ENCODE data around the gene KCTD1. TPM values are rescaled to one million over a fixed set of nuclear protein-coding genes. Genes with fewer than 3 reads are reported as not detected.

The KCTD1 gene
- total and polyA plus RNA-seq, 2 donors (not counting 1 experiment from before 2014, with no cell fraction given), result 4.2 to 8.4 TPM

DNA sequence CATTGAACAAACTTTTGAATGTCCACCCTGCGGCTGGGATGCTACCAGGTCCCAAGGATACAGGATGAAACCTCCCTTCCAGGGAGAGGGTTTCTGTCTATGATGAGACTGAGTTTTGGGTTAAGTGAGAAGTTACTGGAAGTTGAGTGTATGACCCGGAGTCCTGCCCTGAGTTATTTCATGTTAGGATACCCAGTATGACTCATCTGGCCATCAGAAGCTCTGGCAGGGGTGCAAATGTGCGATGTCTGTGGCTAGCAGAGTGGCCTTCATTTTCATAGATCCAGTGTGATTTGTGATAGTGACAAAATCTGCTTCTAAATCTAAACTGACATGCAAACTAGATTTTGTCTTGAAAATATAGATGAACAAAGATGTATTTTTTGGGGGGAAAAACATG, 55.3 kb downstream of the KCTD1 start:
- Histone ChIP-seq H3K27me3 (ENCODE audit: control insufficient read depth, insufficient read depth, low read length) (no peaks in the 10 kb centered on the region), H3K9ac (ENCODE audit: insufficient read depth, low read length) (no peak overlapping the region), H3K27ac (ENCODE audit: insufficient read depth, low read length) (no peak overlapping the region), H2AFZ (ENCODE audit: low read length) (no peak overlapping the region), H3K36me3 (ENCODE audit: control insufficient read depth, insufficient read depth, low read length) (no peaks in the 10 kb centered on the region), H3K79me2 (ENCODE audit: control insufficient read depth, insufficient read depth, low read length) (no peaks in the 10 kb centered on the region), H3K4me2 (ENCODE audit: extremely low read depth, insufficient read depth, low read length) (no peak overlapping the region), H3K4me1 (ENCODE audit: control insufficient read depth, extremely low read depth, insufficient read depth, low read length) (no peaks in the 10 kb centered on the region), H4K20me1 (ENCODE audit: control insufficient read depth, extremely low read depth, insufficient read depth, low read length) (no peaks in the 10 kb centered on the region), H3K4me3 (replicated peaks in 1 of 4; ENCODE audit: control extremely low read depth in 1 of 4, insufficient read depth in 1 of 4, low read depth in 3 of 4, low read length in 4 of 4) (no peak overlapping the region), H3K9me3 (ENCODE audit: control insufficient read depth, insufficient read depth, low read depth, low read length) (no peaks in the 10 kb centered on the region)
- DNase-seq (ENCODE audit: low read depth in 2 of 2), result peak in 1 of 2 donors; percentile 37
- TF ChIP-seq, protein P1, sequence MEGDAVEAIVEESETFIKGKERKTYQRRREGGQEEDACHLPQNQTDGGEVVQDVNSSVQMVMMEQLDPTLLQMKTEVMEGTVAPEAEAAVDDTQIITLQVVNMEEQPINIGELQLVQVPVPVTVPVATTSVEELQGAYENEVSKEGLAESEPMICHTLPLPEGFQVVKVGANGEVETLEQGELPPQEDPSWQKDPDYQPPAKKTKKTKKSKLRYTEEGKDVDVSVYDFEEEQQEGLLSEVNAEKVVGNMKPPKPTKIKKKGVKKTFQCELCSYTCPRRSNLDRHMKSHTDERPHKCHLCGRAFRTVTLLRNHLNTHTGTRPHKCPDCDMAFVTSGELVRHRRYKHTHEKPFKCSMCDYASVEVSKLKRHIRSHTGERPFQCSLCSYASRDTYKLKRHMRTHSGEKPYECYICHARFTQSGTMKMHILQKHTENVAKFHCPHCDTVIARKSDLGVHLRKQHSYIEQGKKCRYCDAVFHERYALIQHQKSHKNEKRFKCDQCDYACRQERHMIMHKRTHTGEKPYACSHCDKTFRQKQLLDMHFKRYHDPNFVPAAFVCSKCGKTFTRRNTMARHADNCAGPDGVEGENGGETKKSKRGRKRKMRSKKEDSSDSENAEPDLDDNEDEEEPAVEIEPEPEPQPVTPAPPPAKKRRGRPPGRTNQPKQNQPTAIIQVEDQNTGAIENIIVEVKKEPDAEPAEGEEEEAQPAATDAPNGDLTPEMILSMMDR (conservative IDR thresholded peaks at IDR 0.05 in 1 of 2, IDR thresholded peaks at IDR 0.05 in 1 of 2; ENCODE audit: low read depth in 1 of 2, low read length in 2 of 2), result no peak

DNA sequence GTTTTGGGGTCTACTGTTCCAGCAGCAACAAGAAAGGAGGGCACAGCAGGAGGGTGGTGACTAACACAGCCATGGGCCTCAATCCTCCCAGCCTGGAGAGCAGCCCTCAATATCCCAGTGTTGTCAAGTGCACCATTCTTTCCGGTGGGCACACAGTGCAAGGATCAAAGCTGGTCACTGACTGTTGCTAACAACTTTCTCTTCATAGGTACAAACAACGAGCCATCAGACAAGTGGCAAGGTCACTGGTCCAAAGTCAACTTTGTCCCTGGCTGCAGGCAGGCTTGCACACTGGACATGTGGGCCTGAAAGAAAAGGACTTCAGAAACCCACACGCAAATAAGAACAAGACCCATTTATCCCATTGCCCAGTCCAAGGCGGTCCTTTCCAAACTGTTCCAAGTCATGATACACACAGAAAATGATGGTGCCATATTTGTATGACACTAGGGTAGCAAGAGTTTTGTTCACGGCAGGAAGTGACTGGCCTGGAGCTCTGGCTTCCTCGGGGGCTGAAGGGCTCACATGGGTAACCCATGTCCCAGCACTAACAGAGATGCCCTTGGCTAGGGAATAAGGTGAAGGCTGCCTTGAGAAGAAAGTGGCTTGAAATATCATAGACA, 57.0 kb downstream of the KCTD1 start:
- Histone ChIP-seq H3K4me2 (ENCODE audit: extremely low read depth, insufficient read depth, low read length) (no peak overlapping the region), H3K79me2 (ENCODE audit: control insufficient read depth, insufficient read depth, low read length) (no peaks in the 10 kb centered on the region), H3K9ac (ENCODE audit: insufficient read depth, low read length) (no peak overlapping the region), H3K36me3 (ENCODE audit: control insufficient read depth, insufficient read depth, low read length) (no peaks in the 10 kb centered on the region), H4K20me1 (ENCODE audit: control insufficient read depth, extremely low read depth, insufficient read depth, low read length) (no peaks in the 10 kb centered on the region), H3K4me3 (replicated peaks in 1 of 4; ENCODE audit: control extremely low read depth in 1 of 4, insufficient read depth in 1 of 4, low read depth in 3 of 4, low read length in 4 of 4) (no peak overlapping the region), H3K27ac (ENCODE audit: insufficient read depth, low read length) (no peak overlapping the region), H3K4me1 (ENCODE audit: control insufficient read depth, extremely low read depth, insufficient read depth, low read length) (no peaks in the 10 kb centered on the region), H3K9me3 (ENCODE audit: control insufficient read depth, insufficient read depth, low read depth, low read length) (no peaks in the 10 kb centered on the region), H2AFZ (ENCODE audit: low read length) (no peak overlapping the region), H3K27me3 (ENCODE audit: control insufficient read depth, insufficient read depth, low read length) (no peaks in the 10 kb centered on the region)
- no peak for DNase-seq (ENCODE audit: low read depth in 2 of 2)
- TF ChIP-seq, protein P1 (conservative IDR thresholded peaks at IDR 0.05 in 1 of 2, IDR thresholded peaks at IDR 0.05 in 1 of 2; ENCODE audit: low read depth in 1 of 2, low read length in 2 of 2), result no peak
- TF ChIP-seq EZH2 (IDR thresholded peaks at IDR 0.05; ENCODE audit: low read length, missing control alignments), result no peak

DNA sequence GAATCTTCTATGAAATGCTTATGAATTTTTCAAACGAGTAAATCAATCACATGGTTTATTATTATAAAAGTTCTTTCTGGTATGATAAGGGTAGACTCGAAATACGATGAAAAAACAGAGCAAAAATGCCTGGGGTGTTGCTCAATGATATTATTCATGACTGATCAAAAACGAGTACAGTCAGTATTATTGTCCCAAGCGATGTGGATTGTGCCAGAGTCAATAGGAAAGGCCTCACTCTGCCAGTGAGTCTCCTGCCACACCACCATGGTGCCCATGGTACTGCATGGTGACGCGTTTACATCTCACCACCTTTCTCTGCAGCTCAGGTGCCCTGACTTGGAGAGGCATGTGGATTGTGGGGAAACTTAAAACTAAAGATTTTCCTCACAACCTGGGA, 58.5 kb downstream of the KCTD1 start:
- no peak overlapping the region for H3K4me3 ChIP-seq (replicated peaks in 1 of 4; ENCODE audit: control extremely low read depth in 1 of 4, insufficient read depth in 1 of 4, low read depth in 3 of 4, low read length in 4 of 4)
- H3K79me2 ChIP-seq (ENCODE audit: control insufficient read depth, insufficient read depth, low read length), result no peaks in the 10 kb centered on the region
- no peaks in the 10 kb centered on the region for H3K4me1 ChIP-seq (ENCODE audit: control insufficient read depth, extremely low read depth, insufficient read depth, low read length)
- H4K20me1 ChIP-seq (ENCODE audit: control insufficient read depth, extremely low read depth, insufficient read depth, low read length), result no peaks in the 10 kb centered on the region
- H3K9me3 ChIP-seq (ENCODE audit: control insufficient read depth, insufficient read depth, low read depth, low read length), result no peaks in the 10 kb centered on the region
- peak in 1 of 2 donors; percentile 21 for DNase-seq (ENCODE audit: low read depth in 2 of 2)
- H2AFZ ChIP-seq (ENCODE audit: low read length), result no peak overlapping the region
- H3K4me2 ChIP-seq (ENCODE audit: extremely low read depth, insufficient read depth, low read length), result no peak overlapping the region
- H3K36me3 ChIP-seq (ENCODE audit: control insufficient read depth, insufficient read depth, low read length), result no peaks in the 10 kb centered on the region
- TF ChIP-seq, protein P1 (conservative IDR thresholded peaks at IDR 0.05 in 1 of 2, IDR thresholded peaks at IDR 0.05 in 1 of 2; ENCODE audit: low read depth in 1 of 2, low read length in 2 of 2), result no peak
- TF ChIP-seq EZH2 (IDR thresholded peaks at IDR 0.05; ENCODE audit: low read length, missing control alignments), result no peak
- H3K27me3 ChIP-seq (ENCODE audit: control insufficient read depth, insufficient read depth, low read length), result no peaks in the 10 kb centered on the region
- H3K27ac ChIP-seq (ENCODE audit: insufficient read depth, low read length), result no peak overlapping the region
- H3K9ac ChIP-seq (ENCODE audit: insufficient read depth, low read length), result no peak overlapping the region

Measured in fibroblast of lung (primary cell).